SK-N-SH (cell line): ENCODE measurements around the gene RGS7BP. TPM values are rescaled to one million over a fixed set of nuclear protein-coding genes. Genes with fewer than 3 reads are reported as not detected.

ENCODE experiments used
- CTCF ChIA-PET: fragments of 300-600, 350-600 bp; formaldehyde crosslinking; extraction: SDS; loops from one replicate; lab custom pipeline; 2021; lab: Yijun Ruan, JAX
- POLR2A ChIA-PET: fragments of 350-600 bp; sonication (Branson Sonifier 250); formaldehyde crosslinking; extraction: SDS; loops from one replicate; lab custom pipeline; 2020; ENCODE audit warnings: antibody characterized with exemption, inconsistent platforms; lab: Yijun Ruan, JAX
- DNase-seq: peaks from one replicate; pipeline ENCODE4 v3.0.0; 2012
- H2AFZ ChIP-seq: fragments of 200-600 bp; sonication (generic); 2 replicates; pipeline ENCODE4 v1.8.1; 2016; ENCODE audit warnings: antibody characterized with exemption, mild to moderate bottlenecking, low read depth
- H3F3A ChIP-seq: fragments of 200-600 bp; sonication (generic); replicated peaks from 2 replicates; pipeline ENCODE3; 2016; ENCODE audit warnings: antibody characterized with exemption, mild to moderate bottlenecking; ENCODE audit not compliant: insufficient read depth
- H3K27ac ChIP-seq, 2 experiments: fragments of 200-500 bp in 1 of 2; fragments of 200-600 bp in 1 of 2; sonication (Bioruptor generic) in 1 of 2; sonication (generic), shearing (Covaris generic) in 1 of 2; 2 replicates each; pipeline versions ENCODE4 v1.5.1 to v1.6.1; 2014 to 2016; ENCODE audit warnings: low read depth in 2 of 2, inconsistent platforms in 1 of 2, low read length in 1 of 2, mild to moderate bottlenecking in 1 of 2, mixed read lengths in 1 of 2
- H3K27me3 ChIP-seq: fragments of 200-600 bp; sonication (generic), shearing (Covaris generic); 2 replicates; pipeline ENCODE4 v1.6.1; 2016; ENCODE audit warnings: mixed run types; ENCODE audit not compliant: insufficient read depth
- H3K36me3 ChIP-seq, 2 experiments: fragments of 200-500 bp in 1 of 2; fragments of 200-600 bp in 1 of 2; sonication (Bioruptor generic) in 1 of 2; sonication (generic) in 1 of 2; replicated peaks in 1 of 2; 2 replicates each; pipeline versions ENCODE3 to v1.5.1; 2014 to 2016; ENCODE audit warnings: low read length in 1 of 2, mild to moderate bottlenecking in 1 of 2; ENCODE audit not compliant: insufficient read depth in 2 of 2, control insufficient read depth in 1 of 2
- H3K4me1 ChIP-seq, 2 experiments: fragments of 200-500 bp in 1 of 2; fragments of 200-600 bp in 1 of 2; sonication (Bioruptor generic) in 1 of 2; sonication (generic), shearing (Covaris generic) in 1 of 2; 2 replicates each; pipeline versions ENCODE4 v1.5.1 to v1.6.1; 2014 to 2016; ENCODE audit warnings: low read depth in 1 of 2, low read length in 1 of 2, mixed run types in 1 of 2; ENCODE audit not compliant: insufficient read depth in 2 of 2, control insufficient read depth in 1 of 2
- H3K4me2 ChIP-seq: fragments of 200-600 bp; sonication (generic), shearing (Covaris generic); 2 replicates; pipeline ENCODE4 v1.6.1; 2017; ENCODE audit warnings: mixed run types
- H3K4me3 ChIP-seq, 2 experiments: fragments of 200-500 bp in 1 of 2; fragments of 200-600 bp in 1 of 2; sonication (Bioruptor generic) in 1 of 2; sonication (generic), shearing (Covaris generic) in 1 of 2; 2 replicates each; pipeline versions ENCODE4 v1.5.1 to v1.8.1; 2014 to 2016; ENCODE audit warnings: low read depth in 2 of 2, inconsistent platforms in 1 of 2, low read length in 1 of 2, mild to moderate bottlenecking in 1 of 2, mixed read lengths in 1 of 2, moderate library complexity in 1 of 2
- H3K79me2 ChIP-seq: fragments of 200-600 bp; sonication (generic); 2 replicates; pipeline ENCODE4 v1.8.1; 2017; ENCODE audit warnings: mild to moderate bottlenecking; ENCODE audit not compliant: insufficient read depth
- H3K9ac ChIP-seq: fragments of 200-600 bp; sonication (generic); 2 replicates; pipeline ENCODE4 v1.6.1; 2017; ENCODE audit warnings: mixed run types
- H3K9me2 ChIP-seq: fragments of 200-600 bp; sonication (generic); 2 replicates; pipeline ENCODE4 v1.6.1; 2017; ENCODE audit warnings: mixed run types
- H3K9me3 ChIP-seq: fragments of 200-600 bp; sonication (generic); 2 replicates; pipeline ENCODE4 v1.6.1; 2017; ENCODE audit warnings: mixed run types, mild to moderate bottlenecking, moderate library complexity
- H4K20me1 ChIP-seq: fragments of 200-600 bp; sonication (generic); 2 replicates; pipeline ENCODE4 v1.6.1; 2017; ENCODE audit warnings: mild to moderate bottlenecking, mixed run types; ENCODE audit not compliant: insufficient read depth
- CHD2 ChIP-seq: fragments of 150-350 bp; IDR thresholded peaks from 2 replicates; pipeline ENCODE4 v1.6.1; 2018; ENCODE audit warnings: low read length; ENCODE audit not compliant: partially characterized antibody
- CTCF ChIP-seq: fragments of 200-600 bp; sonication (generic); IDR thresholded peaks from 2 replicates; pipeline ENCODE4 v1.6.1; 2017; ENCODE audit warnings: antibody characterized with exemption, mild to moderate bottlenecking, moderate library complexity
- EP300 ChIP-seq, 2 experiments: IDR thresholded peaks; 2 replicates each; pipeline versions ENCODE4 v1.4.0 to v1.6.1; 2012; ENCODE audit warnings: borderline replicate concordance in 1 of 2, low read depth in 1 of 2, low read length in 1 of 2
- FOXJ3 ChIP-seq: sonication (generic); formaldehyde crosslinking; IDR thresholded peaks from 2 replicates; pipeline ENCODE4 v1.5.1; 2020; ENCODE audit warnings: mild to moderate bottlenecking, missing genetic modification reagents
- FOXM1 ChIP-seq: IDR thresholded peaks from 2 replicates; pipeline ENCODE4 v1.4.0; 2012; ENCODE audit warnings: low read depth, mild to moderate bottlenecking
- GABPA ChIP-seq: IDR thresholded peaks from 2 replicates; pipeline ENCODE4 v1.4.0; 2012; ENCODE audit warnings: low read depth, mild to moderate bottlenecking
- GATA2 ChIP-seq: sonication (generic); formaldehyde crosslinking; IDR thresholded peaks from 2 replicates; pipeline ENCODE4 v1.5.0; 2020; ENCODE audit warnings: mild to moderate bottlenecking, missing genetic modification reagents
- IRF3 ChIP-seq: fragments of 150-350 bp; IDR thresholded peaks from 2 replicates; pipeline ENCODE4 v1.6.1; 2016; ENCODE audit warnings: mild to moderate bottlenecking, low read depth, low read length
- JUND ChIP-seq: IDR thresholded peaks from 2 replicates; pipeline ENCODE4 v1.4.0; 2012
- MXI1 ChIP-seq: IDR thresholded peaks from 2 replicates; pipeline ENCODE4 v1.6.1; 2012; ENCODE audit warnings: mild to moderate bottlenecking, low read depth, low read length, improper control_type of control experiment
- NFIC ChIP-seq: IDR thresholded peaks from 2 replicates; pipeline ENCODE4 v1.4.0; 2012; ENCODE audit warnings: borderline replicate concordance
- NRF1 ChIP-seq: IDR thresholded peaks from 2 replicates; pipeline ENCODE4 v1.6.1; 2012; ENCODE audit warnings: low read depth, mild to moderate bottlenecking, low read length
- POLR2AphosphoS5 ChIP-seq: IDR thresholded peaks from 2 replicates; pipeline ENCODE4 v1.6.1; 2012; ENCODE audit warnings: low read depth, low read length
- RAD21 ChIP-seq: IDR thresholded peaks from 2 replicates; pipeline ENCODE4 v1.6.1; 2012; ENCODE audit warnings: mild to moderate bottlenecking, low read length
- RCOR1 ChIP-seq: fragments of 150-350 bp; IDR thresholded peaks from 2 replicates; pipeline ENCODE4 v1.6.1; 2017; ENCODE audit warnings: antibody characterized with exemption, low read length
- RFX5 ChIP-seq: IDR thresholded peaks from 2 replicates; pipeline ENCODE4 v1.6.1; 2012; ENCODE audit warnings: mild to moderate bottlenecking, improper control_type of control experiment, low read length
- RXRA ChIP-seq: IDR thresholded peaks from 2 replicates; pipeline ENCODE4 v1.4.0; 2012; ENCODE audit warnings: low read depth, mild to moderate bottlenecking, borderline replicate concordance
- TEAD4 ChIP-seq: IDR thresholded peaks from 2 replicates; pipeline ENCODE4 v1.4.0; 2012; ENCODE audit warnings: mild to moderate bottlenecking, borderline replicate concordance; ENCODE audit not compliant: insufficient read depth
- WGBS: methylation state at CpG from one replicate; pipeline ENCODE4 v1.1.6; 2017; ENCODE audit warnings: low lambda C conversion rate; 5-methylcytosine and 5-hydroxymethylcytosine counted together
- polyA plus RNA-seq, 3 experiments: library from polyadenylated mRNA; depleted of rRNA; stranded (reverse); fragments of >200 nt; gene quantifications; 2 replicates each; pipeline ENCODE4 v1.2.3, GENCODE V29; 2012
- TF ChIP-seq, protein P1 (sequence below): IDR thresholded peaks from 2 replicates; pipeline ENCODE4 v1.4.0; 2012; ENCODE audit warnings: low read depth
- TF ChIP-seq, protein P2 (sequence below): IDR thresholded peaks from 2 replicates; pipeline ENCODE4; 2012

The RGS7BP gene
- polyA plus RNA-seq, 1 of the 3 experiments (the other 2 are of a cell fraction) = not detected

GRCh38 chr5:64649512-64649911 is 143.7 kb downstream of the RGS7BP start:
- Histone ChIP-seq H3K9ac (no peak overlapping the region), H3K79me2 (no peaks in the 10 kb centered on the region), H4K20me1 (no peaks in the 10 kb centered on the region), H3K9me2 (no peaks in the 10 kb centered on the region), H3K9me3 (no peaks in the 10 kb centered on the region), H3K4me1 (no peaks in the 10 kb centered on the region), H3K4me3 (no peak overlapping the region), H3K4me2 (no peak overlapping the region), H3K27me3 (no peaks in the 10 kb centered on the region; the same call in 1 of the 2 replicates), H3K27ac (no peak overlapping the region), H2AFZ (no peak overlapping the region), H3F3A (no peaks in the 10 kb centered on the region), H3K36me3 (no peaks in the 10 kb centered on the region)
- TF ChIP-seq IRF3 (no peak), JUND (no peak), NFIC (no peak), GATA2 (no peak)
- TF ChIP-seq, protein P1, sequence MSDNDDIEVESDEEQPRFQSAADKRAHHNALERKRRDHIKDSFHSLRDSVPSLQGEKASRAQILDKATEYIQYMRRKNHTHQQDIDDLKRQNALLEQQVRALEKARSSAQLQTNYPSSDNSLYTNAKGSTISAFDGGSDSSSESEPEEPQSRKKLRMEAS = no peak
- 43% methylated on average over 2 of the region's 2 CpGs for WGBS
- ChIA-PET CTCF (interaction anchor here (1.0 kb wide), 1 partner anchor 14 kb away, joined by 3 read pairs; no protein-coding TSS in a partner anchor), POLR2A (no interaction called here)
- DNase-seq = no peak

GRCh38 chr5:64653766-64654560 is 148.1 kb downstream of the RGS7BP start:
- no peaks in the 10 kb centered on the region for H3K9me2 ChIP-seq
- no peaks in the 10 kb centered on the region for H3K9me3 ChIP-seq
- ChIA-PET CTCF (interaction anchor here (1.3 to 3.5 kb wide), 3 partner anchors 18 to 41 kb away, joined by 3 to 15 read pairs (median 5); no protein-coding TSS in a partner anchor), POLR2A (no interaction called here)
- DNase-seq = no peak
- H3K79me2 ChIP-seq = no peaks in the 10 kb centered on the region
- no peaks in the 10 kb centered on the region for H3K36me3 ChIP-seq
- WGBS = 57% methylated on average over 3 of the region's 3 CpGs
- H3K4me3 ChIP-seq = no peak overlapping the region
- no peak overlapping the region for H3K9ac ChIP-seq
- no peak overlapping the region for H3K4me2 ChIP-seq
- TF ChIP-seq RCOR1 (no peak), RAD21 (no peak), NFIC (no peak), RFX5 (no peak), POLR2AphosphoS5 (no peak), FOXJ3 (no peak), FOXM1 (no peak), TEAD4 (no peak), CHD2 (no peak), CTCF (no peak), GABPA (no peak), RXRA (no peak), EP300 (IDR thresholded peaks at IDR 0.05; ENCODE audit: borderline replicate concordance in 1 of 2, low read depth in 1 of 2, low read length in 1 of 2) (no peak), MXI1 (no peak), NRF1 (no peak)
- TF ChIP-seq, protein P1 = no peak
- TF ChIP-seq, protein P2, sequence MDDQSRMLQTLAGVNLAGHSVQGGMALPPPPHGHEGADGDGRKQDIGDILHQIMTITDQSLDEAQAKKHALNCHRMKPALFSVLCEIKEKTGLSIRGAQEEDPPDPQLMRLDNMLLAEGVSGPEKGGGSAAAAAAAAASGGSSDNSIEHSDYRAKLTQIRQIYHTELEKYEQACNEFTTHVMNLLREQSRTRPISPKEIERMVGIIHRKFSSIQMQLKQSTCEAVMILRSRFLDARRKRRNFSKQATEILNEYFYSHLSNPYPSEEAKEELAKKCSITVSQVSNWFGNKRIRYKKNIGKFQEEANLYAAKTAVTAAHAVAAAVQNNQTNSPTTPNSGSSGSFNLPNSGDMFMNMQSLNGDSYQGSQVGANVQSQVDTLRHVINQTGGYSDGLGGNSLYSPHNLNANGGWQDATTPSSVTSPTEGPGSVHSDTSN = no peak
- TF ChIP-seq, all 33 proteins: peak for 0
- Histone ChIP-seq H4K20me1 (no peaks in the 10 kb centered on the region), H3K27ac (no peak overlapping the region), H3F3A (no peaks in the 10 kb centered on the region), H3K4me1 (no peaks in the 10 kb centered on the region), H3K27me3 (peaks cover 9% of the 10 kb centered on the region; the same call in 1 of the 2 replicates), H2AFZ (no peak overlapping the region)
